Caco-2 (cell line): ENCODE results near the gene RFTN1. TPM values are rescaled to one million over a fixed set of nuclear protein-coding genes. Genes with fewer than 3 reads are reported as not detected.
"Not testable (repeated sequence)": the region's sequence is repeated elsewhere in the genome, so short reads cannot be mapped to it uniquely, and the experiment has no call there.

Experiments used
- BruUV-seq: library from RNA; stranded (reverse); fragments of 400-500 nt; replicated peaks from 2 replicates; lab custom pipeline; 2021; lab: Mats Ljungman, UMichigan
- CTCF ChIA-PET: fragments of 300-600 bp; sonication (Branson Sonifier 250); formaldehyde crosslinking; loops from one replicate; lab custom pipeline; 2022; ENCODE audit warnings: antibody characterized with exemption; lab: Charles Lee
- POLR2A ChIA-PET: fragments of 300-600 bp; sonication (Branson Sonifier 250); formaldehyde crosslinking; loops from one replicate; lab custom pipeline; 2022; ENCODE audit warnings: antibody characterized with exemption; lab: Charles Lee
- DNase-seq, 2 experiments: peaks; one replicate each; pipeline versions ENCODE4 v3.0.0 to v3.0.0-alpha.2; 2020 to 2022
- H3K27me3 ChIP-seq: replicated peaks from 2 replicates; pipeline ENCODE4 v1.6.0; 2011; ENCODE audit warnings: low read length; ENCODE audit not compliant: control insufficient read depth, insufficient read depth
- H3K36me3 ChIP-seq: 2 replicates; pipeline ENCODE4 v1.5.1; 2011; ENCODE audit warnings: low read length; ENCODE audit not compliant: control insufficient read depth, insufficient read depth
- H3K4me1 ChIP-seq: fragments of 250-450 bp; sonication (Bioruptor Pico); 2 replicates; pipeline ENCODE4 v1.5.1; 2020; ENCODE audit warnings: mild to moderate bottlenecking
- H3K4me3 ChIP-seq: 2 replicates; pipeline ENCODE4 v1.5.1; 2011; ENCODE audit warnings: low read depth, mild to moderate bottlenecking, control low read depth, low read length
- H3K9me3 ChIP-seq: fragments of 250-450 bp; sonication (Bioruptor Pico); 2 replicates; pipeline ENCODE4 v1.5.1; 2020; ENCODE audit warnings: mild to moderate bottlenecking, moderate library complexity
- H3K27ac Mint-ChIP-seq: one replicate; pipeline ENCODE4 v1.8.0; 2022; ENCODE audit warnings: mixed read lengths; ENCODE audit not compliant: unreplicated experiment
- H3K27me3 Mint-ChIP-seq: one replicate; pipeline ENCODE4 v1.8.0; 2022; ENCODE audit warnings: mixed read lengths; ENCODE audit not compliant: insufficient read depth, unreplicated experiment
- H3K36me3 Mint-ChIP-seq: one replicate; pipeline ENCODE4 v1.8.0; 2022; ENCODE audit warnings: mild to moderate bottlenecking, mixed read lengths; ENCODE audit not compliant: insufficient read depth, unreplicated experiment
- H3K4me1 Mint-ChIP-seq: one replicate; pipeline ENCODE4 v1.8.0; 2022; ENCODE audit warnings: low read depth, mixed read lengths; ENCODE audit not compliant: unreplicated experiment
- H3K4me3 Mint-ChIP-seq: one replicate; pipeline ENCODE4 v1.8.0; 2022; ENCODE audit warnings: mild to moderate bottlenecking, moderate library complexity, mixed read lengths; ENCODE audit not compliant: unreplicated experiment
- H3K9me3 Mint-ChIP-seq: one replicate; pipeline ENCODE4 v1.8.0; 2022; ENCODE audit warnings: mixed read lengths; ENCODE audit not compliant: unreplicated experiment
- intact Hi-C: fragments of 100-400 bp; cut with micrococcal nuclease; formaldehyde crosslinking; loops from one replicate; pipeline ENCODE4 v1.10.0; 2022; ENCODE audit not compliant: unreplicated experiment
- total RNA-seq: library from RNA; stranded (reverse); gene quantifications from 2 replicates; pipeline ENCODE4 v1.2.3, GENCODE V29; 2022
- TF ChIP-seq, protein P1 (sequence below), 2 experiments: fragments of 200-600 bp in 1 of 2; IDR thresholded peaks; 1 replicate in 1 of 2; 2 replicates in 1 of 2; pipeline versions ENCODE4 v1.5.1 to v1.8.0; 2011 to 2022; ENCODE audit warnings: antibody characterized with exemption in 1 of 2, control low read depth in 1 of 2, inconsistent platforms in 1 of 2, low read depth in 1 of 2, low read length in 1 of 2, mild to moderate bottlenecking in 1 of 2, moderate library complexity in 1 of 2; ENCODE audit not compliant: insufficient read depth in 1 of 2, severe bottlenecking in 1 of 2, unreplicated experiment in 1 of 2

The RFTN1 gene
- total RNA-seq, 1 experiment from 2014 or later, result 10.2 TPM

DNA sequence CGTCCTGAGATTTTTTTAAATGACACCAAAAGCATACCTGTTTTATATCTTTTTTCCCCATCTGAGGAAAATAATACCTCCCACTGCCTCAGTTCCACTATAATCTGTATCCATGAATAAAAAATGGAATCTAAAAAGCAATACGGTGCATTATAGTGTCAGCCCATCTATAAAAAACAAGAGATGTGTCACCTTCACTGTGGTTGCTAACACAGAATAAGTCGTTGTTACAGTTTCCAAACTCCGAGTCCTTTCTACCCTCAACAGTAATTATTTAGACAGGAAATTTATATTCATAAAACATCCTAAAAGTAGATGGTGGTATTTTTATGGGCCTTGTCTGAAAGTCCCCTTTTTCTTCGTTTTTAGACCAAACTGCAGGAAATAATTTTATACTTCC lies 19.4 kb downstream of the RFTN1 start:
- H3K4me1 ChIP-seq, result peaks cover 6% of the 10 kb centered on the region; the same call in 1 of the 2 replicates
- Mint-ChIP-seq H3K36me3 (no peaks in the 10 kb centered on the region), H3K9me3 (peaks cover 14% of the 10 kb centered on the region), H3K4me3 (no peak overlapping the region), H3K27ac (no peak overlapping the region), H3K4me1 (peaks cover 16% of the 10 kb centered on the region), H3K27me3 (no peaks in the 10 kb centered on the region)
- no peak for DNase-seq
- TF ChIP-seq, protein P1, sequence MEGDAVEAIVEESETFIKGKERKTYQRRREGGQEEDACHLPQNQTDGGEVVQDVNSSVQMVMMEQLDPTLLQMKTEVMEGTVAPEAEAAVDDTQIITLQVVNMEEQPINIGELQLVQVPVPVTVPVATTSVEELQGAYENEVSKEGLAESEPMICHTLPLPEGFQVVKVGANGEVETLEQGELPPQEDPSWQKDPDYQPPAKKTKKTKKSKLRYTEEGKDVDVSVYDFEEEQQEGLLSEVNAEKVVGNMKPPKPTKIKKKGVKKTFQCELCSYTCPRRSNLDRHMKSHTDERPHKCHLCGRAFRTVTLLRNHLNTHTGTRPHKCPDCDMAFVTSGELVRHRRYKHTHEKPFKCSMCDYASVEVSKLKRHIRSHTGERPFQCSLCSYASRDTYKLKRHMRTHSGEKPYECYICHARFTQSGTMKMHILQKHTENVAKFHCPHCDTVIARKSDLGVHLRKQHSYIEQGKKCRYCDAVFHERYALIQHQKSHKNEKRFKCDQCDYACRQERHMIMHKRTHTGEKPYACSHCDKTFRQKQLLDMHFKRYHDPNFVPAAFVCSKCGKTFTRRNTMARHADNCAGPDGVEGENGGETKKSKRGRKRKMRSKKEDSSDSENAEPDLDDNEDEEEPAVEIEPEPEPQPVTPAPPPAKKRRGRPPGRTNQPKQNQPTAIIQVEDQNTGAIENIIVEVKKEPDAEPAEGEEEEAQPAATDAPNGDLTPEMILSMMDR (IDR thresholded peaks at IDR 0.05; ENCODE audit: insufficient read depth in 1 of 2, low read depth in 1 of 2, low read length in 1 of 2, severe bottlenecking in 1 of 2, unreplicated experiment in 1 of 2), result no peak
- intact Hi-C loops, result no loop called here
- no peaks in the 10 kb centered on the region for H3K36me3 ChIP-seq
- ChIA-PET POLR2A (no interaction called here), CTCF (no interaction called here)
- H3K27me3 ChIP-seq, result no peaks in the 10 kb centered on the region
- no peaks in the 10 kb centered on the region for H3K9me3 ChIP-seq
- no TSS peak for BruUV-seq
- H3K4me3 ChIP-seq, result no peak overlapping the region

GRCh38 chr3:16490062-16490619 lies 23.4 kb downstream of the RFTN1 start:
- BruUV-seq, result no TSS peak
- Histone ChIP-seq H3K4me3 (no peak overlapping the region), H3K9me3 (no peaks in the 10 kb centered on the region), H3K36me3 (no peaks in the 10 kb centered on the region), H3K27me3 (no peaks in the 10 kb centered on the region), H3K4me1 (no peaks in the 10 kb centered on the region)
- TF ChIP-seq, protein P1 (IDR thresholded peaks at IDR 0.05; ENCODE audit: insufficient read depth in 1 of 2, low read depth in 1 of 2, low read length in 1 of 2, severe bottlenecking in 1 of 2, unreplicated experiment in 1 of 2), result no peak
- peak overlapping the region; percentile 17 for H3K27ac Mint-ChIP-seq
- ChIA-PET CTCF (no interaction called here), POLR2A (no interaction called here)
- H3K36me3 Mint-ChIP-seq, result no peaks in the 10 kb centered on the region
- H3K9me3 Mint-ChIP-seq, result peaks cover 14% of the 10 kb centered on the region
- peaks cover 9% of the 10 kb centered on the region for H3K4me1 Mint-ChIP-seq
- no peaks in the 10 kb centered on the region for H3K27me3 Mint-ChIP-seq
- no peak overlapping the region for H3K4me3 Mint-ChIP-seq
- no peak for DNase-seq
- intact Hi-C loops, result no loop called here

DNA sequence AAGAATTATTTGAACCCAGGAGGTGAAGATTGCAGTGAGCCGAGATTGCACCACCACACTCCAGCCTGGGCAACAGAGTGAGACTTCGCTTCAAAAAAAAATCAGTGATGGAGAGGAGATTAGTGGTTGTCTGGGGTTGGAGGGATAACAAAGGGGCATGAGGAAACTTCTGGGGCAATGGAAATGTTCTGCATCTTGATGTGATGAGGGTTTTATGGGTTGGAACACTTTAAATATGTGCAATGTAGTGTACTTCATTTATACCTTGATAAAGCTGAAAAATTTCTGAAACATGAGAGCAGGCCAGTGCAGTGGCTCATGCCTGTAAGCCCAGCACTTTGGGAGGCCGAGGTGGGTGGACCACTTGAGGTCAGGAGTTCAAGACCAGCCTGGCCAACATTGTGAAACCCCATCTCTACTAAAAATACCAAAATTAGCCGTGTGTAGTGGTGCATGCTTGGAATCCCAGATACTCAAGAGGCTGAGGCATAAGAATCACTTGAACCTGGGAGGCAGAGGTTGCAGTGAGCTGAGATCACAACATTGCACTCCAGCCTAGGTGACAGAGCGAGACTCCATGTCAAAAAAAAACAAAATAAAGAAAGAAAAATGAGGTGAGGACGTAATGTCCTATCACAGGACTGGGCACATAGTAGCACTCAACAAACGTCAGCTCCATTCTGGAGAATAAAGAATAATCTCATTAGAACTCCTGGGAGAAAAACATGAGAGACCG lies 24.0 kb downstream of the RFTN1 start:
- H3K4me1 ChIP-seq, H3K27me3 Mint-ChIP-seq, H3K9me3 ChIP-seq, H3K36me3 Mint-ChIP-seq, H3K27me3 ChIP-seq, CTCF ChIA-PET, intact Hi-C loops, POLR2A ChIA-PET, BruUV-seq, H3K4me3 Mint-ChIP-seq, H3K36me3 ChIP-seq, H3K4me1 Mint-ChIP-seq, H3K4me3 ChIP-seq, DNase-seq: not testable (repeated sequence)
- peaks cover 14% of the 10 kb centered on the region for H3K9me3 Mint-ChIP-seq
- peak overlapping the region; percentile 17 for H3K27ac Mint-ChIP-seq
